ENCODE results near the gene PAM16.

PAM16 gene

GRCh38 chr16:4373909-4374742, 23.0 kb upstream of the PAM16 start (continued):
- TF ChIP-seq ZNF274 (IDR thresholded peaks at IDR 0.05; ENCODE audit: low read length) (no peak), ZNF274 (tag by site-specific recombination; IDR thresholded peaks at IDR 0.05; ENCODE audit: borderline replicate concordance) (no peak), ZNF133 (tag by site-specific recombination; IDR thresholded peaks at IDR 0.05) (no peak), ZNF433 (tag by site-specific recombination; IDR thresholded peaks at IDR 0.05; ENCODE audit: low read depth) (no peak), ZNF521 (tag by site-specific recombination; IDR thresholded peaks at IDR 0.05) (no peak), ZNF792 (tag by site-specific recombination; IDR thresholded peaks at IDR 0.05) (no peak), ZNF394 (tag by site-specific recombination; IDR thresholded peaks at IDR 0.05; ENCODE audit: borderline replicate concordance) (no peak), REST (tag by site-specific recombination; IDR thresholded peaks at IDR 0.05) (no peak), ZNF785 (tag by site-specific recombination; IDR thresholded peaks at IDR 0.05) (0 out of 2 replicates have a peak, but pooled peaks have one; percentile 34), ZNF596 (tag by site-specific recombination; IDR thresholded peaks at IDR 0.05) (no peak), SP3 (tag by site-specific recombination; IDR thresholded peaks at IDR 0.05) (0 out of 2 replicates have a peak, but pooled peaks have one; percentile 24), ZNF223 (tag by site-specific recombination; IDR thresholded peaks at IDR 0.05) (no peak), ZBTB6 (tag by site-specific recombination; IDR thresholded peaks at IDR 0.05) (no peak), ZNF16 (tag by site-specific recombination; IDR thresholded peaks at IDR 0.05; ENCODE audit: low read depth) (no peak), YY1 (tag by site-specific recombination; IDR thresholded peaks at IDR 0.05) (no peak), ZNF513 (tag by site-specific recombination; IDR thresholded peaks at IDR 0.05) (no peak), GLI4 (tag by site-specific recombination; IDR thresholded peaks at IDR 0.05) (no peak), ZNF654 (tag by site-specific recombination; IDR thresholded peaks at IDR 0.05; ENCODE audit: low read depth) (no peak), CTCF (tag by site-specific recombination; IDR thresholded peaks at IDR 0.05) (no peak), ZNF214 (tag by site-specific recombination; IDR thresholded peaks at IDR 0.05; ENCODE audit: borderline replicate concordance) (no peak), ZNF184 (tag by site-specific recombination; IDR thresholded peaks at IDR 0.05) (no peak), ZNF211 (tag by site-specific recombination; IDR thresholded peaks at IDR 0.05; ENCODE audit: low read depth) (no peak), KLF16 (tag by site-specific recombination; IDR thresholded peaks at IDR 0.05) (peak; percentile 60; the same call in 1 of the 2 replicates), KLF1 (tag by site-specific recombination; IDR thresholded peaks at IDR 0.05) (peak; percentile 87), SCRT1 (tag by site-specific recombination; IDR thresholded peaks at IDR 0.05; ENCODE audit: borderline replicate concordance) (no peak), KLF9 (tag by site-specific recombination; IDR thresholded peaks at IDR 0.05; ENCODE audit: low read depth) (peak; percentile 89), ZFHX2 (tag by site-specific recombination; conservative IDR thresholded peaks at IDR 0.05) (peak; percentile 99), ZNF157 (tag by site-specific recombination; IDR thresholded peaks at IDR 0.05) (no peak), ZNF302 (tag by site-specific recombination; IDR thresholded peaks at IDR 0.05; ENCODE audit: low read depth) (no peak), SP7 (tag by site-specific recombination; IDR thresholded peaks at IDR 0.05) (0 out of 2 replicates have a peak, but pooled peaks have one; percentile 27), HOXC10 (CRISPR knock-in tag; IDR thresholded peaks at IDR 0.05) (no peak), TRIM28 (IDR thresholded peaks at IDR 0.05; ENCODE audit: borderline replicate concordance, low read length) (no peak), KLF8 (tag by site-specific recombination; IDR thresholded peaks at IDR 0.05) (no peak), KLF10 (tag by site-specific recombination; IDR thresholded peaks at IDR 0.05) (0 out of 2 replicates have a peak, but pooled peaks have one; percentile 15)
